Esophagus muscularis mucosa (tissue), 3 donors: Measurements from ENCODE around the gene ELFN1.

Source experiments
- CTCF ChIP-seq, 3 experiments: fragments of 200-600 bp in 2 of 3; fragments of 450-650 bp in 1 of 3; sonication (generic) in 2 of 3; IDR thresholded peaks; one replicate each; pipeline ENCODE4 v1.5.1; 2017 to 2019; ENCODE audit warnings: antibody characterized with exemption in 3 of 3, mild to moderate bottlenecking in 2 of 3, moderate library complexity in 1 of 3
- POLR2A ChIP-seq: fragments of 450-650 bp; IDR thresholded peaks from one replicate; pipeline ENCODE4 v1.6.1; 2017; ENCODE audit warnings: antibody characterized with exemption, moderate library complexity, mild to moderate bottlenecking, low read depth

- TF ChIP-seq CTCF (IDR thresholded peaks at IDR 0.05) (no peak), POLR2A (no peak)
These were observed 46.4 kb downstream of the ELFN1 start for GRCh38 chr7:1716263-1717094.
